WTC11 (cell line): ENCODE measurements around the gene SPATA32. TPM values are rescaled to one million over a fixed set of nuclear protein-coding genes. Genes with fewer than 3 reads are reported as not detected.

Experiments used
- ATAC-seq: fragments of 200-7000 bp; cut with Tn5 transposase; 2 replicates; pipeline ENCODE4 v1.10.0; 2021; ENCODE audit warnings: mild to moderate bottlenecking, moderate library complexity
- CTCF ChIA-PET: fragments of 300-600 bp; sonication (Branson Sonifier 250); formaldehyde crosslinking; loops from one replicate; lab custom pipeline; 2021; ENCODE audit warnings: antibody characterized with exemption; lab: Charles Lee
- POLR2A ChIA-PET: fragments of 350-600 bp; sonication (Branson Sonifier 250); formaldehyde crosslinking; loops from one replicate; lab custom pipeline; 2021; ENCODE audit warnings: antibody characterized with exemption; lab: Charles Lee
- DNase-seq: peaks from one replicate; pipeline ENCODE4 v3.0.0; 2021; ENCODE audit warnings: low spot score
- H3K27ac Mint-ChIP-seq: 2 replicates; pipeline ENCODE4 v1.8.0; 2021; ENCODE audit warnings: mixed read lengths
- H3K27me3 Mint-ChIP-seq: 2 replicates; pipeline ENCODE4 v1.8.0; 2021; ENCODE audit warnings: low read depth, mild to moderate bottlenecking, moderate library complexity, mixed read lengths
- H3K36me3 Mint-ChIP-seq: 2 replicates; pipeline ENCODE4 v1.8.0; 2021; ENCODE audit warnings: mixed read lengths
- H3K4me1 Mint-ChIP-seq: 2 replicates; pipeline ENCODE4 v1.8.0; 2022; ENCODE audit warnings: mixed read lengths
- H3K4me3 Mint-ChIP-seq: 2 replicates; pipeline ENCODE4 v1.8.0; 2021; ENCODE audit warnings: mild to moderate bottlenecking, moderate library complexity, mixed read lengths
- H3K9me3 Mint-ChIP-seq: 2 replicates; pipeline ENCODE4 v1.8.0; 2021; ENCODE audit warnings: mixed read lengths
- GABPB1 ChIP-seq: sonication (generic); formaldehyde crosslinking; IDR thresholded peaks from 2 replicates; pipeline ENCODE4 v1.8.1; 2023; ENCODE audit warnings: mild to moderate bottlenecking, missing genetic modification reagents
- MAX ChIP-seq: sonication (generic); formaldehyde crosslinking; IDR thresholded peaks from 2 replicates; pipeline ENCODE4 v1.8.0; 2022; ENCODE audit warnings: mild to moderate bottlenecking, missing genetic modification reagents
- USF1 ChIP-seq: sonication (generic); formaldehyde crosslinking; IDR thresholded peaks from 2 replicates; pipeline ENCODE4 v1.8.0; 2022; ENCODE audit warnings: mild to moderate bottlenecking, missing genetic modification reagents
- ZNF423 ChIP-seq: fragments of 250-450 bp; sonication (Bioruptor Pico); IDR thresholded peaks from 2 replicates; pipeline ENCODE4 v2.1.2; 2022; ENCODE audit warnings: mild to moderate bottlenecking, moderate library complexity
- total RNA-seq: library from RNA; stranded (reverse); gene quantifications from 3 replicates; pipeline ENCODE4 v1.2.3, GENCODE V29; 2021
- TF ChIP-seq, protein P1 (sequence below): fragments of 200-600 bp; IDR thresholded peaks from 2 replicates; pipeline ENCODE4 v1.8.0; 2022; ENCODE audit warnings: antibody characterized with exemption

Gene SPATA32
- total RNA-seq, 1 experiment from 2014 or later: 0.15 TPM

DNA sequence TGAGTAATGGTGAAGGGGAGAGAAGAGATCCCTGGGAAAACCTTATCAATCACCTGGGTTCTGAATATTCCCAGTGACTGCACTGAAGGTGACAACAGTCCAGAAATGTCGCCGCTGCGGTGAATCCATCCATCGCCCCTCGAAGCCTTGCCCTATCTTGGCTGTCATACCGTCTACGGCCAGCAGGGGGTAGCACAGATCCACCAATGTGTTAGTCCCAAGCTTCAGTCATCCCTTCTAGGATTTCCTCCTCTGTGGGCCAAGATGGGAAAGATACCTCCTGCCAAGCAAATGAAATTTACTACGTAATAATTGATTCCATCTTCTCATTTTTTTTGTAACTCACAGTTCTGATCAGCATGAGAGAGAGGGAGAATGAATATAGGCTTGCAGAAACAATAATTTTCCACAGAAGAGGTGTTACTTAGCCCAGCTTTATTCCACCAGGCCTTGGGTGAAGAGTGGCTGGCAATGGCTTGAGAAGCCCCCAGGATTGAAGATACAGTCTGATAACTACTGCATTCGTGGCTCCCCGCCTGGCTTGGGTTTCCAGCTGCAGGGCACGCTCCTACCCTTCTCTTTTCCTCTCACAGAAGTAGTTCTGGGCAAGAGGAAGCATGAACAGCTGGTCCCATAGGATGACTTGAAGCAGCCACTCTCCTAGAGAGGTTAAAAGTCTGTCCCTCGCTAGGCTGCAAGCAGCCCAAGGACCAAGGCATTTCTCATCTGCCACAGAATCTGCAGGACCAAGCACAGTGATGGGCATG is 42.8 kb downstream of the SPATA32 start:
- ChIA-PET POLR2A (interaction anchor here (0.6 to 1.5 kb wide), 3 partner anchors 69 to 410 kb away, joined by 3 to 4 read pairs (median 3); partner anchors contain the start of gene HEXIM1), CTCF (interaction anchor here (0.6 to 6.7 kb wide), 39 partner anchors 11 to 209 kb away, joined by 3 to 109 read pairs (median 5); partner anchors contain the start of genes ACBD4, HEXIM1, MAP3K14 and SPATA32)
- peak; percentile 54 for ATAC-seq
- Mint-ChIP-seq H3K27me3 (peaks cover 60% of the 10 kb centered on the region), H3K9me3 (no peaks in the 10 kb centered on the region), H3K4me1 (peaks cover 7% of the 10 kb centered on the region; the same call in 1 of the 2 replicates), H3K27ac (no peak overlapping the region), H3K36me3 (no peaks in the 10 kb centered on the region), H3K4me3 (peak overlapping the region; percentile 38)
- peak; percentile 95 for DNase-seq
- TF ChIP-seq GABPB1: 0 out of 2 replicates have a peak, but pooled peaks have one; percentile 12
- TF ChIP-seq, protein P1, sequence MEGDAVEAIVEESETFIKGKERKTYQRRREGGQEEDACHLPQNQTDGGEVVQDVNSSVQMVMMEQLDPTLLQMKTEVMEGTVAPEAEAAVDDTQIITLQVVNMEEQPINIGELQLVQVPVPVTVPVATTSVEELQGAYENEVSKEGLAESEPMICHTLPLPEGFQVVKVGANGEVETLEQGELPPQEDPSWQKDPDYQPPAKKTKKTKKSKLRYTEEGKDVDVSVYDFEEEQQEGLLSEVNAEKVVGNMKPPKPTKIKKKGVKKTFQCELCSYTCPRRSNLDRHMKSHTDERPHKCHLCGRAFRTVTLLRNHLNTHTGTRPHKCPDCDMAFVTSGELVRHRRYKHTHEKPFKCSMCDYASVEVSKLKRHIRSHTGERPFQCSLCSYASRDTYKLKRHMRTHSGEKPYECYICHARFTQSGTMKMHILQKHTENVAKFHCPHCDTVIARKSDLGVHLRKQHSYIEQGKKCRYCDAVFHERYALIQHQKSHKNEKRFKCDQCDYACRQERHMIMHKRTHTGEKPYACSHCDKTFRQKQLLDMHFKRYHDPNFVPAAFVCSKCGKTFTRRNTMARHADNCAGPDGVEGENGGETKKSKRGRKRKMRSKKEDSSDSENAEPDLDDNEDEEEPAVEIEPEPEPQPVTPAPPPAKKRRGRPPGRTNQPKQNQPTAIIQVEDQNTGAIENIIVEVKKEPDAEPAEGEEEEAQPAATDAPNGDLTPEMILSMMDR: peak; percentile 98
- TF ChIP-seq USF1: no peak
- 0 out of 2 replicates have a peak, but pooled peaks have one; percentile 26 for TF ChIP-seq MAX
- no peak for TF ChIP-seq ZNF423 (CRISPR knock-in tag)

Other genes with a start within 250 kb of the SPATA32 start
- gene DCAKD, start 210.5 kb downstream of the SPATA32 start, total RNA-seq: 57.7 to 59.2 TPM (median 58.7 TPM) in 3 replicates
- 152 to 162 TPM (median 153 TPM) in 3 replicates for gene NMT1, start 200.8 kb downstream of the SPATA32 start, total RNA-seq
- 45.9 to 55.8 TPM (median 55.8 TPM) in 3 replicates for gene PLCD3, start 129.6 kb downstream of the SPATA32 start, total RNA-seq
- 12.7 to 21.0 TPM (median 21.0 TPM) in 3 replicates for gene ACBD4, start 126.4 kb downstream of the SPATA32 start, total RNA-seq
- 29.6 to 36.9 TPM (median 35.2 TPM) in 3 replicates for gene HEXIM1, start 113.6 kb downstream of the SPATA32 start, total RNA-seq
- 11.9 to 16.1 TPM (median 12.2 TPM) in 3 replicates for gene HEXIM2, start 100.2 kb downstream of the SPATA32 start, total RNA-seq
- 5.3 to 7.9 TPM (median 7.3 TPM) in 3 replicates for gene FMNL1, start 40.2 kb downstream of the SPATA32 start, total RNA-seq
- 3.3 to 4.0 TPM (median 3.8 TPM) in 3 replicates for gene MAP3K14, start 54.9 kb upstream of the SPATA32 start, total RNA-seq
- gene ARHGAP27, start 170.8 kb upstream of the SPATA32 start, total RNA-seq: 12.9 to 16.0 TPM (median 14.8 TPM) in 3 replicates
- gene PLEKHM1, start 228.6 kb upstream of the SPATA32 start, total RNA-seq: 15.8 to 19.6 TPM (median 17.2 TPM) in 3 replicates